ENCODE results near the gene TMEM87A.

Gene TMEM87A

GRCh38 chr15:42201801-42202200 is 71.4 kb downstream of the TMEM87A start:
- DNase-seq, result no peak

GRCh38 chr15:42199126-42199525 is 74.1 kb downstream of the TMEM87A start:
- no peak for DNase-seq

GRCh38 chr15:42198516-42198915 is 74.7 kb downstream of the TMEM87A start:
- DNase-seq, result no peak

- DNase-seq, result no peak
These were observed 78.7 kb downstream of the TMEM87A start for GRCh38 chr15:42194513-42194912.

GRCh38 chr15:42193383-42193782 is 79.8 kb downstream of the TMEM87A start:
- DNase-seq, result no peak

GRCh38 chr15:42191610-42192346 is 81.5 kb downstream of the TMEM87A start:
- DNase-seq, result no peak

GRCh38 chr15:42190370-42190769 is 82.9 kb downstream of the TMEM87A start:
- no peak for DNase-seq

GRCh38 chr15:42185801-42186200 is 87.4 kb downstream of the TMEM87A start:
- no peak for DNase-seq

GRCh38 chr15:42184736-42185135 is 88.5 kb downstream of the TMEM87A start:
- DNase-seq, result no peak

GRCh38 chr15:42184296-42184695 is 88.9 kb downstream of the TMEM87A start:
- DNase-seq, result no peak

GRCh38 chr15:42182961-42183360 is 90.3 kb downstream of the TMEM87A start:
- DNase-seq, result no peak

GRCh38 chr15:42182328-42182886 is 90.8 kb downstream of the TMEM87A start:
- DNase-seq, result no peak

GRCh38 chr15:42178056-42178455 is 95.2 kb downstream of the TMEM87A start:
- DNase-seq, result no peak

- DNase-seq, result no peak
These were observed 97.6 kb downstream of the TMEM87A start for GRCh38 chr15:42175671-42176070.

- no peak for DNase-seq
These were observed 100.8 kb downstream of the TMEM87A start for GRCh38 chr15:42172475-42172874.

- no peak for DNase-seq
These were observed 101.4 kb downstream of the TMEM87A start for GRCh38 chr15:42171795-42172194.

- no peak for DNase-seq
These were observed 102.1 kb downstream of the TMEM87A start for GRCh38 chr15:42171122-42171521.

- no peak for DNase-seq
These were observed 106.8 kb downstream of the TMEM87A start for GRCh38 chr15:42166225-42166940.

GRCh38 chr15:42165106-42165505 is 108.1 kb downstream of the TMEM87A start:
- DNase-seq, result no peak

GRCh38 chr15:42163947-42164550 is 109.2 kb downstream of the TMEM87A start:
- DNase-seq, result peak; percentile 4

GRCh38 chr15:42163291-42163690 is 109.9 kb downstream of the TMEM87A start:
- no peak for DNase-seq
